HG03520 (cell line): ENCODE data around the gene LRSAM1.

ENCODE experiments used
- ATAC-seq: cut with Tn5 transposase; IDR thresholded peaks from one replicate; pipeline ENCODE4 v1.9.1; 2021; ENCODE audit warnings: mild to moderate bottlenecking, moderate library complexity; ENCODE audit not compliant: unreplicated experiment

The LRSAM1 gene

DNA sequence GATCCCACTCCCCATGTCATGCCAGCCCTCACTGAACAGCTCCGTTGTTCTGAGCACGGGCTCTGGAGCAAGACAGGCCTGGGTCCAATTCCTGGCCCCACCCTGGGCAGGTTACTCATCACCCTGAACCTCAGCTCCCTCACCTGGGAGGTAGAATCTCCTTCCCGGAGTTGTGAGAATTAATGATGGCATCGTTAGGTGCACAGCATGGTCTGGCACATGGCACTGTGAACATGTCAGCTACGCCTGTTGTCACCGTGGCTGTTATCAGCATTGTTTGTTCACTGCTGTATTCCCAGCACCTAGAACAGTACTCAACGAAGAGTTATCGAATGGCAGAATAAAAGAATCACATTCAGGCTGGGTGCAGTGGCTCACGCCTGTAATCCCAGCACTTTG, 43.0 kb downstream of the LRSAM1 start:
- no peak for ATAC-seq

DNA sequence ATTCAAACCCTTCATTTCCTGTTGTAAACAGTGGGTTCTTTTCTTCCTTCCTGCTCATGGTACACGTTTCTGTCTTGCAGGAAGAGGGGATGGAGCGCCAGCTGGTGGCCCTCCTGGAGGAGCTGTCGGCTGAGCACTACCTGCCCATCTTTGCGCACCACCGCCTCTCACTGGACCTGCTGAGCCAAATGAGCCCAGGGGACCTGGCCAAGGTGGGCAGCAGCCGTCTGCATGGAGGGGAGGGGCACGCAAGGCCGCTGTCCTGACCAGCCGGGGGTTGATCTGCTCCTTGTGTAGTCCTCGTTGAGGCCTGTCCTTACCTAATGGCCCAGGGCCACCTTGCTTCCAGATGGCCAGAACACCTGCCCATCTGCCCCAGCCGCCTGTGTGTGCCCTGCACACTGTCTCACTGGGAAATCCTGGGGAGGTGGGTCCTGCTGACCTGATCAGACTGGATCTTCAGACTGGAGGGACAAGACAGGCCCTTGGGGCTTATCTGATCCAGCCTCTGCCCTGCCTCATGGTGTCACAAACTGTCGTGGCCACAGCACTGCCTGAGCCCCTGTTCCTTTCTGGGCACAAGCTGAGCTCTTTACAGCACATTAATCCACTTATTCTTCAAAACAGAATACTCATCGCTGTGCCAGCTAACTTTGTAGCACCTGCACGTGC, 44.7 kb downstream of the LRSAM1 start:
- no peak for ATAC-seq

DNA sequence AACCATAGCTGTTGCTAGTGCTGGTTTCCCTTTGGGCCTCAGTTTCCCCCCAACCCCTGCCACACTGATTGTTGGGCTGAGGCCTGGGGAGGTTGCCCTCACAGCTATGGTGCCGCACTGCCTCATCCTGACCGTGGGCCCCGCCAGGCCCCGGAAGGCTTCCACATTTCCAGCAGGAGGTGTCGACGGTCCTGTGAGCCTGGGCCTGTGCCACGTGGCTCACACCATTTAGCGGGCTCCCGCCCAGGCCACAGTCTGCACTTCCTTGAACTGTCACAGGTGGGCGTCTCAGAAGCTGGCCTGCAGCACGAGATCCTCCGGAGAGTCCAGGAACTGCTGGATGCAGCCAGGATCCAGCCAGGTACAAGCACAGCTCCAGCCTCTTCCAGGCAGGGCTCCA, 45.7 kb downstream of the LRSAM1 start:
- ATAC-seq: no peak

DNA sequence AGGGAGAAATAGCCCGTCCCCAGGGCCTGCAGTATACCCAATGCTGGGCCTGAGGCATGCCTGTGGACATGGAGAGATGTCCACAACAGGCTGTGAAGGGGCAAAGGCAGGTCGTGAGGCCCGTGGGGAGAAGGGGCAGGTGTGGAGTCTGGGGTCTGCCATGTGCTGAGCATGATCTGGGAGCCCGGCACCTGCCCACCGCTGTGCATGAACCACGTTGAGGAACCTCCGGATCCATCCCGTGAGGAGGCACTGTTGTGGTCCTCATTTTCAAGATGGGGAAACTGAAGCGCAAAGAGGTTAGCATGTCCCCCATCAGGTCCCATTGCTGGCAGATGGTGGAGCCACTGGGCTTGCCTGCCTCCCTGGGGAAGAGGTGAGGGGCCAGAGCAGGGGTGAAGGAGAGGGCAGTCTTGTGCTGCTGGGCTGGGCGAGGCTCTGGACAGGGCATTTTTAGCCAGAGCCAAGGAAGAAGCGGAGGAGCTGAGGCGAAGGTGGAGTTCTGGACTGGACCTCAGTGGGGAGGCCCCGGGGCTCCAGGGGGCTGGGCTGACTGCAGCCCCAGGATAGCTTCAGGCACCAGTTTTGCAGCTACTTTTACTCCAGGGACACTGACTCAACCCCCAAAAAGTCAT, 46.5 kb downstream of the LRSAM1 start:
- no peak for ATAC-seq

DNA sequence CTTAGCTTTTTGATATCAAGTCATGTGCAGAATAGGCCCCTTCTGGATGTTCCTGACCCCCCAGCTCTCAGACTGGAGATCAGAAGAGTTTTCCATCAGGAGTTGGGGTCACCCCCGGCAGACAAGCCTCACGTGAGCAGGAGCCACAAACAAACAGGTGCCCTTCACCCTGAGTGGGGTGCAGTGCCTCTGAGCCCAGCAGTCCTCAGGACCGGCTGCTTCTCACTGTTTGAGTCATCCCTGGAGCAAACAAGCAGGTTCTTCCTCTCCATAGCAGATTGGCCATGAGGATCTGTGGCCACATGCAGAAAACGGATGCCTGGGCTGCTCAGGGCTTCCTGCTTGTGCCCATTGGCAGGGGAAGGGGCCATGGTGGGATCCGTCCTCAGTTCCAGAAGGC, 47.0 kb downstream of the LRSAM1 start:
- ATAC-seq: no peak

DNA sequence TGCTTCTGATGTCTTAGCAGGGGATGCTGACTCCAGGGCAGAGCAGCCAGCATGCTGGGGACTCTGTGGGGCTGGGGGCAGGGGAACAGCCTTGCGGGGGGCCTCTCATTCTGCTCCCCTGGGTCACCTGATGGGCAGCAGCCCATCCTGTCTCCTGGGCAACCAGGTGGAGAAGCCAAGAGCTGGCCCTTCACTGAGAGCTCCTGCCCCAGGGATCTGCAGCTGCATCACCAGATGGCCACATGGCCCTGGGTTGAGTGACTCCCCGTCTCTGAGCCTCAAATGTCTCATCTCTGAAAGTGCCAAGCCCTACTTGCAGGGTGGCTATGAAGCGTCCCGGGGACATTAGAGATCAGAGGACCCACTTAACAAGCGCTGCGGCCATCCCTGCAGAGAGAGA, 49.1 kb downstream of the LRSAM1 start:
- ATAC-seq: no peak

DNA sequence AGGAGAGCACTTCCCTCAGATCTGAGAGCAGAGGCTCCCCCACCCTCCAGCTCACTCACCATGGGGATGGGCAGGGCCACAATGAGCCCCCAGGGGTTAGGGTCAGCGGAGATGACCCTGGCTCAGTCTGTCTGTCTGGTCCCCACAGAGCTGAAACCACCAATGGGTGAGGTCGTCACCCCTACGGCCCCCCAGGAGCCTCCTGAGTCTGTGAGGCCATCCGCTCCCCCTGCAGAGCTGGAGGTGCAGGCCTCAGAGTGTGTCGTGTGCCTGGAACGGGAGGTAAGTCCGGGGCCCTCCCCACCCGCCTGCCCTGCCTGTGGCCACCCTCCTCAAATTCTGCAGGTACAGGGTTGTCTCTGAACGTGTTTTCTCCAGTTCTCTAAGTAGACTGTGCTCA, 49.6 kb downstream of the LRSAM1 start:
- no peak for ATAC-seq

DNA sequence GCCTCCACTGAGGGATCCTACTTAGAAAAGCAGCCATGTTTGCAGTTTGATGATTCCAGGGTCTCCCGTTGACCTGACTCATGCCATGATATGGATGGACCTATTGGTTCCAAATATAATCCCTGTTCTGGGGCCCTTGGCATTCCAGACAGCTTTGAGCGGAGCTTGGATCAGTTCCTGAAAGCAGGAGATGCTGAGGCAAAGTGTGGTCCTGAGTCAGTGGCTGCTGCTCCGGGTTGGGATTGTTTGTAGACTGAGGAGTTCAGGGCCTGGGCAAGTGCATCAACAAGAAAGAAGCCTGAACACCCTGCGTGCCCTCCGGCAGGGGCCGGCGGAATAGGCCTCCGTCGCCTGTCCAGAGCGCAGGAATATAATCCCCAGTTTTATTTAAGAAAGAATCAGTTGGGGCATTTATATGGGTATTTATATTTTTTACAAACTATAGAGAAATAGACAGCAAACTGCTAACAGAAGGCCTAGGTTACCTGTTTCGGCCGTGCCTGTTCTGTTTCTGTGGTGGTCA, 50.6 kb downstream of the LRSAM1 start:
- no peak for ATAC-seq

DNA sequence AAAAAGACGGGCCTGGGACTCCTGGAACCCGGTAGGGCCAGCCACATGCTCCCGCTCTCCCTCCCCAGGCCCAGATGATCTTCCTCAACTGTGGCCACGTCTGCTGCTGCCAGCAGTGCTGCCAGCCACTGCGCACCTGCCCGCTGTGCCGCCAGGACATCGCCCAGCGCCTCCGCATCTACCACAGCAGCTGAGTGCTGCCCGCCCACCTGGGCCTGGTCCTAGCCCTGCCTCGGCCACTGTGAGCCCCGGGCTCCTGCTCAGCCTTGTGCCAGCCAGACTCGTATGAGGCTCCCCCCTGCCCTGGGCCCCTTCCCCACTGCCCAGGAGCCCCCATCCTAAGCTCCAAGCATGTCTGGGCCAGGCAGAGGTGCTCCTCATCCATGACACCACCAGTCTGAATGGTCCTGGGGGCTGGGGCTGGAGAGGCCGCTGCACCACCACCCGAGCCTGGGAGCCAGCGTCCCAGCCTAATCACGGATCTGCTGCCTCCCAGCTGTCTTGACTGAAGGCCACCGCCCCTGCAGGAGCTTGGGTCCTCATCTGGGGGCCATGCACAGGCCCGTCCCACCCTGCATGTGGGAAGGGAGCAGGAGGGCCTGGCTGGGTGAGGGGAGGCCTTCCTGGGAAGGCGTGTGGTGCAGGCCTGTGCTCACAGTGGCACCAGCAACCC, 51.5 kb downstream of the LRSAM1 start:
- ATAC-seq: no peak

DNA sequence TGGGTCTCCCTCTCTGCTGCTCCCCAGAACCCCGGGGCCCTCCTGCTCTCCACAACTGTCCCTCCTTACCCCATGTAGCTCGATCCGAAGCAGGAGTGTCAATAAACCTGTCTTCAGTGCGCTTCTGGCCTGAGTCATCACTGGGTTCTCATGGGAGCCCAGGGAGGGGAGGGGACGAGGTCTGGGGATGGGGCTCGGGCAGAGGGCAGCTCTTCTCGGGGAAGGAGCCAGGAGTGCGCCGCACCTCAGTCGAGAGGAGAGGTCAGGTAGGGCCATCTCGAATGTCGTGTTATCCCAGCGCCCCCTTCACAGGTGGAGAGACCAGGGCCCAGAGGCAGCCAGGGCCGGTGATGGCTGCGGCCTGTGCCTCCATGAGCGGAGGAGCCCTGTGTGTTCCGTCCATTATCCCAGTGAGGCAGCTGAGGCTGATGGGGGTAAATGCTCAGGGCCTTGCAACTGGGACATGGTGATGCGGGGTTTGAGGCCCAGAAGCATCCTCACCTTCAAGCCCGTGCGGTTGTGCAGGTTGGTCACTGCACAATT, 52.1 kb downstream of the LRSAM1 start:
- ATAC-seq: no peak

DNA sequence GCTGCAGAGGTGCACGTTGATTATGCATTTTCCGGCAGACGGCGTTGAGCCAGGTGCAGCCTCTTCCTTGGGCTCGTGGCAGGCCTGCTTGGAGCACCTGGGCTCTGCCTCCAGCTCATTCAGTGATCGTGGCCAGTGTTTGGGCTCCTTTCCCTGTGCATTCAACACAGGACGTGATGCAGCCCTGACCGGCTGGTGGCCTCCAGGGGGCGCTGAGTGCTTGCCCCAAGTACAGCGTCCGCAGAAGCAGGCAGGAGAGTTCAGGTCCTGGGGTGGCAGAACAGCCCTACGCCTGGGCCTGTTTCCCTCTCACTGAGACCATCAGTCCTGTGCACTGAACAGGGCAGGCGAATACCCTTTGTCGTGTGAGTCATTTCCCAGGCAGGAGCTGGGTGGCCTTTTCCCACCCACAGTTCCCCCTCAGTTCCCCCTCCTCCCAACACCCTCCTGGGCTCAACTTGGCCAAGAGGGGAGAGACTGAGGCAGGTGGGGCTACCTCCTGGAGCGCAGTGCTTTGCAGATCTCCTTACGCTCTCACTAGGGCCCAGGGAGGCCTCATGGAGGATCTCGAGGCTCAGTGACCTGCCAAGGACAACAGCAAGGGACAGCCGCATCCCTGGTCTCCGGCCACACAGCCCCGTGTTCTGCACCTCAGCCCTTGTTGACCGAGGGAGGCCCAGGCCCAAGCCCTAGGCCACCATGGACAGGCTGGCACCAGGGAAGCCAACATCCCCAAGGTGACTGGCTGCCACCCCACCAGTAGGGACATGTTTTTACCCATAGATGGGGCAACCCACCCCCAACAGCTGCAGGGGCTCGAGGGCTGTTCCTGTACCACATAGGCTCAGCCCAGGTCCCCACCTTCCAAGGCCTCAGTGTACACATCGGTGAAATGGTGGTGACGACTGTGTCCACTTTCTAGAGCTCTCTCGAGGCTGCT, 52.9 kb downstream of the LRSAM1 start:
- ATAC-seq: no peak

DNA sequence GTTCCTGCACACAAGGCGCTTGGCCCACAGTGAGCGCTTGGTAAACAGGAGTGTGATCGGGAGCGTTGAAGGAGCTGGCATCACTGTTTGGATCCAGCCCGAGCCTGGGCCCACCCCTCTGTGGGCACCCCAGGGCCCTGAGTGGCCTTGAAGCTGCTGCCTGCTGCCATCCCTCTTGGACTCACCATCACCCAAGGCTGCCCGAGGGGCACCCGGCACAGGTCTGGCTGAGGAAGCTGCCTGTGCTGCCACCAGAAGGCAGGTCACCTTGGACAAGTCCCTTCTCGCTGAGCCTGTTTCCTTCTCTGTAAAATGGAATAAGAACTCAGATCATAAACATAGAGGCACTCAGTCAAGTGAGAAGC, 53.6 kb downstream of the LRSAM1 start:
- ATAC-seq: no peak

DNA sequence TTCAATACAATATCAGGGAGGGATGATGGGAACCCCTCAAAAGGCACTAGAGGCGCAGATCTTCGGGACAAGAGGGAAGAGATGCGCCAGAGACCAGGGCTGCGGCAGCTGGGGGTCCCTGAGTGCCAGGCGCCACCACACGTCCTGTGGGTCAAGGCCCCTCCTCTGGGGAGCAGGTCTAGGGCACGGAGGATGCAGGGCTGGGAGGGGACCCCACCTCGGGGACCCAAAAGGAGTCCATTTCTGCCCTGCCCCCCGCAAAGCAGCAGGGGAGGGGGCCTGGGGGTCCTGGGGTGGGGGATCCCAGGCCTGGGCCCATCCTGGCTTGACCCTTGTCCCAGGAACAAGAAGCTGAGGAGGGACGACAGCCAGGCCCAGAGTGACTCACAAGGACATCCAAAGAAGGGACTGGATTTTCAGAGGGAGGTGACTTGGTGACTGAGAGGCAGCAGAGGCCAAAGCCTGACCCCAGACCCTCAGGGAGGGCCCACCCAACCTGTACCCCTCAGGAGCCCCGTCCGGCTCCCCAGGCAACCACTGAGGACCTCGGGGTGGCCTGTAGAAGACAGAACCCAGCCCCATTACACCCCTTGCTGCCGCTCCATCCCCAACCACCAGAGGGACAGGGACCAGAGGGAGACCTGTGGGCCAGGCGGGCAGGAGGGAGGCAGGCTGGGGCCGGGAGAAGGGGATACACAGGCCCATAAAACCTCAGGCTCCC, 54.2 kb downstream of the LRSAM1 start:
- no peak for ATAC-seq

DNA sequence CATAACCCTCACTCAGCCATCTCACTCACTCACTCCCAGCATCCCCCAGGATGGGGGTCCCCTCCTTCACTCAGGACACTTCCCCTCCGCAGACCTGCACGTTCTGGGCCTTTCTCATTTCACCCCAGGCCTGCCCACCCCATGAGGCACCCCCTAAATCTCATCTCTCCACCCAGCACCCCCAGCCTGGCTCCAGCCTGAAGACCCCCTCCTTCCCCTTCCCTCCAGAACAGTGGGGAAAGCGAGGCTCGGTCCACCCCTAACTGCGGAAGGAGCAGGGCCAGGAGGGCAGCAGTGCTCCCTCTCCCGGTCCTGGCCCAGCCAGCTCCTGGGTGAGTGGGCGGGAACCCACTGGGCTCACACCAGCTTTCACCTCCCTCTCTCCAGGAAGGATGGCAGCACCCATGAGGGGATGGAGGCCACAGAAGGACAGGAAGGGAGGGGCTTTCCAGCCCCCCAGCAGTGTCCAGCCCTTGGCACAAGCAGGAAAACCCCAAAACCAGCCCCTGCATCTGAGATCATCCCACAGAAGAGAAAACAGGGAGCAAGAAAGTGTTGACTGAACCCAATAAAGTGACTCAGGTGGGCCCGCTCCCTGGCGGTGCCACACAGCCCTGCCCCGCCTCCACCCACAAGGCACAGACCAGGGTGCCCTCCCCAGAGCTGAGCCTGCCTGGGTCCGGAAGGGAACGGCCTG, 55.0 kb downstream of the LRSAM1 start:
- no peak for ATAC-seq

DNA sequence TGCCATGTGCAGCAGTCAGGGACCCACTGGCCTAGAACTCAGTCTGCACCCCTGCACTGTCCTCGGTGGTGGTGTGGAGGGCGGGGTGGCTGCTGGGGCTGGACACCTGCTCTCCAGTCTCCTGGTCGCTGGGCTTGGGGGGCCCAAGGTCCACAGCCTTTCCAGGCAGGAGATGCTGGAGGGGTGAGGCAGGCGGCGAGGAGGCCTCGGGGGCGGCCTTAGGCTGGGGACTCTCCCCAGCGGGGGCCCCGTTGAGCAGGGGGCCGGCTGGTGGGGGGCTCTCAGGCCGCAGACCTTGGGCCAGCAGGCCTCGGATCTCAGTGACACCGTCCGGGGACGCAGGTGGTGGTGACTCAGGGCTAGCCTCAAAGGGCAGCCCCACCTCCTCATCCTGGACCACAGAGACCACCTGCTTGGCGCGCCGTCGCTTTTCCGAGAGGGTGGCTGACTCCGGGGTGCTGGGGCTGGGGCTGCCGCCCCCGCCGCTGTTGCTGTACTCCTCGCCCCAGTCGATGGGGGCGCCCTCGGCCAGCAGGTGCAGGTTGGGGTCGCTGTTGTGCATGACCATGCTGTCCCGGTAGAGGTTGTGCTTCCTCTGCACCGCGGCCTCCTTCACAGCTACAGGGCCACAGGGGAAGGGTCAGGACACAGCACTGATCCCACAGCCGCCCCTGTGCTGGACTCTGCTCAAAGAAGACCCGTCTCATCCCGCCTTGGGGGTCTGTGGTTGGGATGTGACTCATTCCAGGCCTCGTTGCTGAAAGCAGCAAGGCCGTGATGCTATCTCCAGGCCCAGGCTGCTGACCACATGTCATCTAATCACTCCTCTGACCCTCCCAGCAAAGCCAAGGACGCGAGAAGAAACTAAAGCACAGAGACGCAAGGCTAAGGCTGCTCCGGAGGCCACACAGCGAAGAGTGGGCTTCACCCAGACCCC, 55.8 kb downstream of the LRSAM1 start:
- no peak for ATAC-seq

DNA sequence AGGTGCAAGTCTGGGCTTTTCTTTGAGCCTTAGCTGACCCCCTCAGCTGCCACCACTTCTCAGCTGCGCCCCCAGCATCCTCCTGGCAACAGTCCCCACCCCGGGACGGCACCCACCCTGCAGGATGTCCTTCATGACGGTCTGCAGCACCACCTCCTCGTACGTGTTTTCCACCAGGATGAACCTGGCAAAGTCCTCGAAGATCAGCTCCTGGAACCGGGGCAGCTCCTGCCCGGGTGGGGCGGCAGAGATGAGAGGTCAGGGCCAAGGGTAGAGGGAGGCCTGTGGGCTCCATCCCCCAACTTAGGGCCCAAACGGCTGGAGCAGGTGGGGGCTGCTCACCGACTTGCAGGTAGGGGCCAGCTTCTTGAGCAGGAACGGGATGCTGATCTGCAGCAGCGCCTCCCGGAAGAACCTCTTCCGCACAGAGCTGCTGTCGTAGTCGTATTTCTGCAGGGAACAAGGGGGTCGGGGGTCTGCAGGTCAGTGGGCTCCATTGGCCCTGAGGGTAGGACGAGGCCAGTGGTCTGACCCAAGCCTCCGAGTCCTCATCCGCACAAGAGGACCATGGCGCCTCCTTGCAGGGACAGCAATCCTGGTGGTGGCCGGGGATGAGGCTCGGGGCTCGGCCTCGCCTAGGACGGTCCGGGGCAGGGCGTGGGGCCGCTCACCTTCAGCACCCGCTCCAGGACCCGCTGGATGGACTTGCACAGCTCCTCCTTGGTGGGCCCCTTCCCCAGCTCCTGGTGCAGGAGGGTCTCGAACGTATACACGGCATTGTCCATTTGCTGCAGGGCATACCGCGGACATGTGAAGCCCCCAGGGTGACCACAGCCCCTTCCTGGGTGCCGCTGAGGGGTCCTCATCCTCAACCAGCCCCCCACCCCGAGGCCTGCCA, 56.7 kb downstream of the LRSAM1 start:
- no peak for ATAC-seq

DNA sequence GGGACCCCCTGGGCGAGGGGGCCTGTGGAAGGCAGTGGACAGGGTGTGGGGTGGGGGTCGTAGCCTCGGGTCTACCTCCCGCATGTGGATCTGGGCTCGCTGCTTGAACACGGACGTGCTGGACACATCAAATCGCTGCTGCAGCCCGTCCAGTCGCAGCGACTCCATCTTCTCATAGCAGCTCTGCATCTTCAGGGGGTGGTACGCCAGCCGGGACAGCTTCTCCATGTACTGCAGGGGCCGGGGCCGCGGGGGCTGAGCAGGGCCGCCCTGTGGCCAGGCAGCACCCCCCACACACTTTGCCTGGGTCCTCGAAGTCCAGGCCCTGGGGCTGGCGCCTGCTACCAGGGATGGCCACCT, 57.6 kb downstream of the LRSAM1 start:
- ATAC-seq: no peak
